HG02610 (cell line): Measurements from ENCODE around the gene MAML3.

ENCODE experiments used
- ATAC-seq: cut with Tn5 transposase; IDR thresholded peaks from one replicate; pipeline ENCODE4 v1.9.1; 2021; ENCODE audit warnings: mild to moderate bottlenecking, moderate library complexity; ENCODE audit not compliant: unreplicated experiment

MAML3 gene

GRCh38 chr4:139851133-139851532 lies 302.9 kb downstream of the MAML3 start:
- ATAC-seq, result no peak

- no peak for ATAC-seq
These were observed 304.8 kb downstream of the MAML3 start for GRCh38 chr4:139849219-139849618.

GRCh38 chr4:139848028-139848427 lies 306.0 kb downstream of the MAML3 start:
- no peak for ATAC-seq

GRCh38 chr4:139847602-139848001 lies 306.4 kb downstream of the MAML3 start:
- ATAC-seq, result no peak

GRCh38 chr4:139846766-139847165 lies 307.2 kb downstream of the MAML3 start:
- ATAC-seq, result no peak

- no peak for ATAC-seq
These were observed 308.4 kb downstream of the MAML3 start for GRCh38 chr4:139845453-139846093.

GRCh38 chr4:139844459-139845036 lies 309.4 kb downstream of the MAML3 start:
- no peak for ATAC-seq

- ATAC-seq, result no peak
These were observed 309.9 kb downstream of the MAML3 start for GRCh38 chr4:139844057-139844456.

- no peak for ATAC-seq
These were observed 310.3 kb downstream of the MAML3 start for GRCh38 chr4:139843641-139844040.

- no peak for ATAC-seq
These were observed 312.4 kb downstream of the MAML3 start for GRCh38 chr4:139841464-139842195.

- ATAC-seq, result no peak
These were observed 313.2 kb downstream of the MAML3 start for GRCh38 chr4:139840773-139841172.

- ATAC-seq, result no peak
These were observed 314.5 kb downstream of the MAML3 start for GRCh38 chr4:139839403-139840031.

- no peak for ATAC-seq
These were observed 315.2 kb downstream of the MAML3 start for GRCh38 chr4:139838811-139839210.

- ATAC-seq, result no peak
These were observed 319.0 kb downstream of the MAML3 start for GRCh38 chr4:139834981-139835391.

- ATAC-seq, result no peak
These were observed 319.7 kb downstream of the MAML3 start for GRCh38 chr4:139834226-139834662.

- ATAC-seq, result no peak
These were observed 320.7 kb downstream of the MAML3 start for GRCh38 chr4:139833151-139833910.

GRCh38 chr4:139828966-139829664 lies 324.9 kb downstream of the MAML3 start:
- ATAC-seq, result no peak

- no peak for ATAC-seq
These were observed 327.6 kb downstream of the MAML3 start for GRCh38 chr4:139826426-139826825.

GRCh38 chr4:139825523-139826014 lies 328.4 kb downstream of the MAML3 start:
- ATAC-seq, result no peak

- ATAC-seq, result no peak
These were observed 329.0 kb downstream of the MAML3 start for GRCh38 chr4:139824882-139825522.
